DMS 273 treated with DMSO at 0.1 percent for 48 hours (cell line): Measurements from ENCODE around the gene VASH1.

Experiments used
- DNase-seq: peaks from one replicate; lab custom pipeline; 2025; lab: John Stamatoyannopoulos, UW

Gene VASH1

GRCh38 chr14:76742966-76743365 lies 18.3 kb upstream of the VASH1 start:
- DNase-seq = no peak

GRCh38 chr14:76752744-76753143 lies 8.5 kb upstream of the VASH1 start:
- no peak for DNase-seq

GRCh38 chr14:76753541-76754198 lies 7.6 kb upstream of the VASH1 start:
- no peak for DNase-seq

- no peak for DNase-seq
These were observed 6.7 kb upstream of the VASH1 start for GRCh38 chr14:76754586-76754985.

GRCh38 chr14:76755610-76756370 lies 5.5 kb upstream of the VASH1 start:
- no peak for DNase-seq

- no peak for DNase-seq
These were observed 4.9 kb upstream of the VASH1 start for GRCh38 chr14:76756371-76756750.

- no peak for DNase-seq
These were observed 1.7 kb upstream of the VASH1 start for GRCh38 chr14:76759589-76759988.

GRCh38 chr14:76760331-76761135 lies 735 bp upstream of the VASH1 start:
- DNase-seq = no peak

GRCh38 chr14:76761960-76762410 lies 717 bp downstream of the VASH1 start:
- DNase-seq = no peak

GRCh38 chr14:76762411-76763095 lies 1.3 kb downstream of the VASH1 start:
- DNase-seq = no peak

GRCh38 chr14:76763096-76764041 lies 2.1 kb downstream of the VASH1 start:
- DNase-seq = no peak

GRCh38 chr14:76765461-76765931 lies 4.2 kb downstream of the VASH1 start:
- no peak for DNase-seq

- no peak for DNase-seq
These were observed 6.7 kb downstream of the VASH1 start for GRCh38 chr14:76767681-76768656.

- no peak for DNase-seq
These were observed 7.6 kb downstream of the VASH1 start for GRCh38 chr14:76768671-76769500.

- DNase-seq = no peak
These were observed 8.5 kb downstream of the VASH1 start for GRCh38 chr14:76769636-76770292.

- no peak for DNase-seq
These were observed 9.5 kb downstream of the VASH1 start for GRCh38 chr14:76770521-76771436.

- DNase-seq = no peak
These were observed 10.2 kb downstream of the VASH1 start for GRCh38 chr14:76771437-76771980.
